Smooth muscle cell (in vitro differentiated cells): ENCODE results near the gene RAB3GAP1. TPM values are rescaled to one million over a fixed set of nuclear protein-coding genes. Genes with fewer than 3 reads are reported as not detected.

Experiments
- DNase-seq: peaks from one replicate; lab custom pipeline; 2025; ENCODE audit not compliant: unreplicated experiment; lab: John Stamatoyannopoulos, UW
- H2AFZ ChIP-seq: fragments of 200-600 bp; sonication (generic); 2 replicates; pipeline ENCODE4 v1.6.0; 2016; ENCODE audit warnings: antibody characterized with exemption, low read depth, mild to moderate bottlenecking
- H3F3A ChIP-seq: fragments of 200-600 bp; sonication (generic); 2 replicates; pipeline ENCODE4 v1.6.0; 2017; ENCODE audit warnings: antibody characterized with exemption, low read depth
- H3K27ac ChIP-seq: fragments of 200-600 bp; sonication (generic); 2 replicates; pipeline ENCODE4 v1.5.1; 2016; ENCODE audit warnings: low read depth, mild to moderate bottlenecking
- H3K27me3 ChIP-seq: fragments of 200-600 bp; sonication (generic); 2 replicates; pipeline ENCODE4 v1.6.1; 2016; ENCODE audit warnings: low read depth, mild to moderate bottlenecking
- H3K36me3 ChIP-seq: fragments of 200-600 bp; sonication (generic); 2 replicates; pipeline ENCODE4 v1.5.1; 2016; ENCODE audit warnings: low read depth
- H3K4me1 ChIP-seq: fragments of 200-600 bp; sonication (generic); 2 replicates; pipeline ENCODE4 v1.5.1; 2016; ENCODE audit warnings: low read depth
- H3K4me2 ChIP-seq: fragments of 200-600 bp; sonication (generic); 2 replicates; pipeline ENCODE4 v1.6.0; 2016; ENCODE audit warnings: mild to moderate bottlenecking
- H3K4me3 ChIP-seq: fragments of 200-600 bp; sonication (generic); 2 replicates; pipeline ENCODE4 v1.5.1; 2016; ENCODE audit warnings: mild to moderate bottlenecking
- H3K79me2 ChIP-seq: fragments of 200-600 bp; sonication (generic); 2 replicates; pipeline ENCODE4 v1.6.0; 2016; ENCODE audit warnings: low read depth, mild to moderate bottlenecking
- H3K9ac ChIP-seq: fragments of 200-600 bp; sonication (generic); 2 replicates; pipeline ENCODE4 v1.6.0; 2016; ENCODE audit warnings: low read depth
- H3K9me3 ChIP-seq: fragments of 200-600 bp; sonication (generic); replicated peaks from 2 replicates; pipeline ENCODE4 v1.5.1; 2016; ENCODE audit warnings: low read depth
- H4K20me1 ChIP-seq: fragments of 200-600 bp; sonication (generic); 2 replicates; pipeline ENCODE4 v1.6.0; 2016; ENCODE audit warnings: low read depth
- WGBS: methylation state at CpG from one replicate; pipeline ENCODE4 v1.1.7; 2016; ENCODE audit warnings: low lambda C conversion rate; 5-methylcytosine and 5-hydroxymethylcytosine counted together
- polyA plus RNA-seq: library from polyadenylated mRNA; unstranded; fragments of >200 nt; fragmentation: Nextera tagmentation; extraction: Ambion mirVana; gene quantifications from 2 replicates; pipeline ENCODE4 v1.2.1, GENCODE V29; 2016
- total RNA-seq: library from RNA; depleted of rRNA; stranded (reverse); fragments of >200 nt; gene quantifications from 2 replicates; pipeline ENCODE4 v1.2.3, GENCODE V29; 2014
- TF ChIP-seq, protein P1 (sequence below): fragments of 200-600 bp; sonication (generic); IDR thresholded peaks from 2 replicates; pipeline ENCODE4 v1.5.1; 2017; ENCODE audit warnings: borderline replicate concordance, mild to moderate bottlenecking, antibody characterized with exemption; ENCODE audit not compliant: insufficient read depth, poor library complexity, severe bottlenecking

Gene RAB3GAP1
- total and polyA plus RNA-seq, 2 experiments from 2014 or later, result 14.6 to 39.8 TPM

- H3K4me1 ChIP-seq, result peaks cover 3% of the 10 kb centered on the region
- no peaks in the 10 kb centered on the region for H3K27me3 ChIP-seq
- H3K4me3 ChIP-seq, result no peak overlapping the region
- no peaks in the 10 kb centered on the region for H3K9me3 ChIP-seq
- peaks cover 91% of the 10 kb centered on the region for H3K79me2 ChIP-seq
- no peak overlapping the region for H3K27ac ChIP-seq
- DNase-seq, result no peak
- no peaks in the 10 kb centered on the region for H3F3A ChIP-seq
- no peak overlapping the region for H2AFZ ChIP-seq
- peaks cover 85% of the 10 kb centered on the region for H4K20me1 ChIP-seq
- TF ChIP-seq, protein P1, sequence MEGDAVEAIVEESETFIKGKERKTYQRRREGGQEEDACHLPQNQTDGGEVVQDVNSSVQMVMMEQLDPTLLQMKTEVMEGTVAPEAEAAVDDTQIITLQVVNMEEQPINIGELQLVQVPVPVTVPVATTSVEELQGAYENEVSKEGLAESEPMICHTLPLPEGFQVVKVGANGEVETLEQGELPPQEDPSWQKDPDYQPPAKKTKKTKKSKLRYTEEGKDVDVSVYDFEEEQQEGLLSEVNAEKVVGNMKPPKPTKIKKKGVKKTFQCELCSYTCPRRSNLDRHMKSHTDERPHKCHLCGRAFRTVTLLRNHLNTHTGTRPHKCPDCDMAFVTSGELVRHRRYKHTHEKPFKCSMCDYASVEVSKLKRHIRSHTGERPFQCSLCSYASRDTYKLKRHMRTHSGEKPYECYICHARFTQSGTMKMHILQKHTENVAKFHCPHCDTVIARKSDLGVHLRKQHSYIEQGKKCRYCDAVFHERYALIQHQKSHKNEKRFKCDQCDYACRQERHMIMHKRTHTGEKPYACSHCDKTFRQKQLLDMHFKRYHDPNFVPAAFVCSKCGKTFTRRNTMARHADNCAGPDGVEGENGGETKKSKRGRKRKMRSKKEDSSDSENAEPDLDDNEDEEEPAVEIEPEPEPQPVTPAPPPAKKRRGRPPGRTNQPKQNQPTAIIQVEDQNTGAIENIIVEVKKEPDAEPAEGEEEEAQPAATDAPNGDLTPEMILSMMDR, result no peak
- no peak overlapping the region for H3K9ac ChIP-seq
- H3K4me2 ChIP-seq, result no peak overlapping the region
- H3K36me3 ChIP-seq, result peaks cover 6% of the 10 kb centered on the region
Observed at GRCh38 chr2:135059577-135059976, 7.5 kb downstream of the RAB3GAP1 start.

- no peak for DNase-seq
- Histone ChIP-seq H3K36me3 (peaks cover 6% of the 10 kb centered on the region), H2AFZ (no peak overlapping the region), H3K4me1 (no peaks in the 10 kb centered on the region), H3K9me3 (no peaks in the 10 kb centered on the region), H3K4me2 (no peak overlapping the region), H3K9ac (no peak overlapping the region), H3K27me3 (no peaks in the 10 kb centered on the region), H3K4me3 (no peak overlapping the region), H3F3A (no peaks in the 10 kb centered on the region), H3K27ac (no peak overlapping the region), H3K79me2 (peaks cover 95% of the 10 kb centered on the region), H4K20me1 (peaks cover 65% of the 10 kb centered on the region)
- TF ChIP-seq, protein P1, result no peak
- WGBS, result 100% methylated on average over 1 of the region's 1 CpG
Observed at GRCh38 chr2:135063210-135063609, 11.1 kb downstream of the RAB3GAP1 start.

DNA sequence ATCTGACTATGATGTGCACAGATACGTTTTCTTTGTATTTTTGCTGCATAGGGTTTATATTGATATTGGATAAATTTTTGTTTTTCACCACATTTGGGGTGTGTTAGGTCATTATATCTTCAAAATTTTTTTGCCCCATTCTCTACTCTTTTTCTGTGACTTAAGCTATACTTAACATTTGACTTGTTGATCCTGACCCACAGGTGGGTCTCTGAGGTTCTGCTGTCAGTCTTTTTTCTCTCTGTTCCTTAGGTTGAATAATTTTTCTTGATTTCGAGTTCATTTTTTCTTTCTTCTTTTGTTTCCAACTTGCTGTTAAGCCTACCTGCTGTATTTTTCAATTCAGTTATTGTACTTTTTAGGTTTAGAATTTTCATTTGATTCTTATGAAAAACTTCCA lies 12.1 kb downstream of the RAB3GAP1 start:
- Histone ChIP-seq H3F3A (no peaks in the 10 kb centered on the region), H4K20me1 (peaks cover 56% of the 10 kb centered on the region), H3K79me2 (peaks cover 94% of the 10 kb centered on the region), H3K9me3 (no peaks in the 10 kb centered on the region), H3K4me3 (no peak overlapping the region), H2AFZ (no peak overlapping the region), H3K4me1 (no peaks in the 10 kb centered on the region), H3K9ac (no peak overlapping the region), H3K36me3 (peaks cover 6% of the 10 kb centered on the region), H3K4me2 (no peak overlapping the region), H3K27ac (no peak overlapping the region), H3K27me3 (no peaks in the 10 kb centered on the region)
- TF ChIP-seq, protein P1, result no peak
- no peak for DNase-seq
- 94% methylated on average over 2 of the region's 2 CpGs for WGBS

- no peak overlapping the region for H2AFZ ChIP-seq
- peaks cover 95% of the 10 kb centered on the region for H3K79me2 ChIP-seq
- H3K4me3 ChIP-seq, result no peak overlapping the region
- H3K4me1 ChIP-seq, result no peaks in the 10 kb centered on the region
- DNase-seq, result no peak
- H3K27me3 ChIP-seq, result no peaks in the 10 kb centered on the region
- WGBS, result 100% methylated on average over 1 of the region's 1 CpG
- H4K20me1 ChIP-seq, result peaks cover 41% of the 10 kb centered on the region
- H3F3A ChIP-seq, result no peaks in the 10 kb centered on the region
- H3K36me3 ChIP-seq, result peaks cover 11% of the 10 kb centered on the region
- H3K27ac ChIP-seq, result no peak overlapping the region
- no peak overlapping the region for H3K9ac ChIP-seq
- TF ChIP-seq, protein P1, result no peak
- H3K9me3 ChIP-seq, result peaks cover 7% of the 10 kb centered on the region
- no peak overlapping the region for H3K4me2 ChIP-seq
Observed at GRCh38 chr2:135066710-135067109, 14.6 kb downstream of the RAB3GAP1 start.
